Stimulated activated CD8-positive, alpha-beta memory T cell treated with anti-CD3 and anti-CD28 coated beads, Interleukin-15, amount 100 ng/mL, for 4 hours (primary cell): ENCODE measurements around the gene GABBR2.

Source experiments
- DNase-seq, 2 donors: peaks; one replicate each; pipeline ENCODE4 v3.0.0-alpha.2; 2020; ENCODE audit warnings: low read depth in 2 of 2

Gene GABBR2

DNA sequence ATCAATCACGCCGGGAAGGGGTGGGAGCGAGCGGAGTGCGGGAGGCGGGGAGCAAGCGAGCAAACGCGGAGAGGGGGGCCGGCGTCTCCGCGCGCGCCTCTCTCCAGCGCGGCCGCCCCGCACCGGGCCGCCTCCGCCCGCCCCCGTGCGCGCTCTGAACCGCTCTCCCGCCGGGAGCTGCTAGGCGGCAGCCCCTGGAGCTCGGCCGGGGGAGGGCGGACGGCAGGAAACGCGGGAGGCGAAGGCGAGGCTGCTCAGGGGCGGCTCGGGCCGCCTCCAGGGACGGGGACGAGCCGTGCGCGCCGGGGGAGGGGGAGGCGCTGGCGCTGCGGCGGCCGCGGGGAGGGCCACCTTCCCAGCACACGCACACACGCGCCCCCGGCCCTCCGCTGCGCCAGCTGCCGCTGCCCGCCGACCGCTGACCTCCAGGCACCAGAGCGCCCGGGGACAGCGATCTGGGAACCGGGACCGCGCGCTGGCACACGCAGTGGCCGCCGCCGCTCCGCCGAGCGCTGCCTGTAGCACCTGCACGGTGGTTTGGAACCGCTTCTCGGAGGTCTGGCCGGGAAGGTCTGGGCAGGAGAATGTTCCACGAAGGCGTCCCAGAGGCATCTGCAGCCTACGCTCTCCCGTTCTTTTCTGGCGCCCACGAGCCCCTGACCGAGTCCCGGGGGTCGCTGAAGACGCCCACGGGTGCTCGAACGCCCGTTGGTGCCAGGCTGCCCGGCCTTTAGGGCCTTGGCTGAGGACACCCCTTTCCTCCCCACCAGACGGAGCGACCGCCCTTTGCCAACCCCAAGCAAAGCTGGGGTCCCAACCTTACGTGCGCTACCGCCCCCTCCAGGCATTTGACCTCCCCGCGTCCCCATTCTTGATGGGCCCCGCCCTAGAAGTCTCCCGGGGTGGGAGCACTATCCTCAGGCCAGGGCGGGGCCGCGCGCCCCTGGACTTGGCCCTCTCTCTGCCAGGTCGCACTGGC lies at the start of gene GABBR2:
Gene GABBR2, minus strand, starts transcription at position 3 of the 979 bp plus-strand sequence. CDS start 198 bp downstream, outside the sequence.
- DNase-seq = no peak

GRCh38 chr9:98755006-98755618 lies 46.4 kb upstream of the GABBR2 start:
- no peak for DNase-seq

- no peak for DNase-seq
Measured at GRCh38 chr9:98751210-98751609, 42.5 kb upstream of the GABBR2 start.

GRCh38 chr9:98750364-98751060 lies 41.8 kb upstream of the GABBR2 start:
- no peak for DNase-seq

DNA sequence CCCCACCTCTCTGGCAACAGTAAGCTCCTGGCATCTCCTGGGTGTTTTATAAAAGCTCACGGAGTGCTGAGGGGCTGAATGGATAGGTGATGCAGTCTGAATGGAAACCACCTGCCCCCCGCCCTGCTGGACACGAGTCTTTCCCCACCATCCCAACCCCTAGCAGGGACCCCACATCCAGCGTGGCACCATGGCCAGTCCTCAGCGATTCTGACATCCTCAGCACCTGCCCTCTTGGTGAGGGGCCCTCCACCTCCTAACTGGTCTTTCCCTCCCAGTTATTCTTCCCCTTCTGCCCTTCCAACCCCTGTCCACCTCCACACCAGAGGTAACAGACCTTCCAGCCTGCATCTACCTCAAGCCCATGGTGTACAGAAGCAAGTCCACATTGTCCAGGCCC lies 38.7 kb upstream of the GABBR2 start:
- no peak for DNase-seq

DNA sequence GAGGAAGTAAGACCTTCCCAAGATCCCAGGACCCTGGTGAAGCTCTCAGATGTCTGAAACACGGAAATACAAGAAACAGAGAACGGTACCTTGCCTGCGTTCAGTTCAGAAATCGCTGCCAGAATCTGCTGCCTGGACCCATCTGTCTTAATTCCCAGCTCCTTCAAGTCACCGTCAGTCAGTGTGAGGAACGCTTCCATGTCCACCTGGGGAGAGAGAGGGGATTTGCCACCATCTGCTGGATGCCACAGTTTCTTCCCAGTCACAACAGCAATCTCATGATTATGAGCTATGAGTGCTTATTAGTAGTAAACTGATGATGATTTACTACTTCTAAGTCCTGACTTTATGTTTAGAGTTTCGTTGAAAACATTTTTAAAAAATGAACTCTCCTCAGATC lies 36.7 kb upstream of the GABBR2 start:
- DNase-seq = no peak

DNA sequence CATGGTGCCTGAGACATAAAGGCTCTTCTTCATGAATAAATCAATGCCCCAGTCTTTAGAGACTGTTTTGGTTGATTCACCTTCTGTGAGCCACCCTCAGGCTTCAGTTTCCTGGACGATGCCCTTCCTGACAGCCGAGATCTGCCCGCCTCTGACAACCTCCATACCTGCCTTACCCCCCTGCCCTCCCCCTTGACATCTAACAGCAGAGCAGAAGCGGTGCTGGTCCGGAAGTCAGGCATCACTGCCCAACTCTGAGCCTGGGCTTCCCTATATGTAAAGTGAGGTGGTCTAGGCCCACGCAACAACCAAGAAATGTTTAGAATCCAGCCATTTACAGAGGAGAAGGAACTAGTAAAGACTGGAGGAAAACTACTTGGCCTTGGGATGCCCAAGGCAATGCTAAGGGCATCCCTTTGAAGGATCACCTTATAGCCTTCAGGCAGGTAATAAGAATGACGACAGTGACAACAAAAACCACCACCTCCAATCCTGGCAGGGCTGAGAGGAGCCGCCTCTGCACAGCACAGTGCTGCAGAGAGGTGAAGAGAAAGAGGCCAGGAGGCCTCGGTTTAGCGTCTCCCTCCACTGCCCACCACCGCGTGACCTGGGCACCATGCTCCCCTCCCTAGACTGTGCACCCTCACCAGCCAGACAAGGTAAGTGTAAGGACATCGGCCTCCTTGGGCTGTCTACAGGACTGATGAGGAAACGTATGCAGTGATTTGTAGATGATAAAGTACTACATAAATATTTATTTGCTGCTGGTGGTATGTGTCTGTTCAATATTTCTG lies 35.3 kb upstream of the GABBR2 start:
- DNase-seq = no peak

DNA sequence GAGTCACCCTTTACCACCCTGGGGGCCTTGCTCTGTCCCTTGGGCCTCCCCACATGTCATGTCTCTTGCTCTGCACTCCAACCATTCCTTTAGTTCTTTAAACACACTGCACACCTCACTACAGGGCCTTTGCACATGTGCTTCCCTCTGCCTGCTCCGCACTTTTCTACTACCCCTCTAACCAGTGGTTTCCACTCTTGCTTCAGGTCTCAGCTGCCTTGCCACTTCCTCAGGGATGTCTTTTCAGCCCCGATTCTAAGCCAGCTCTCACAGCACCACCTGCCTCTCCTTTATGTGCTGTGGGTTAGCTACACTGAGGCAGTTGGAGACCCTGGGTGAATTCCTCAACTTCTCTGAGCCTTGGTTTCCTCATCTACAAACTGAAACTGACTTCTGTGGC lies 34.6 kb upstream of the GABBR2 start:
- DNase-seq = no peak

DNA sequence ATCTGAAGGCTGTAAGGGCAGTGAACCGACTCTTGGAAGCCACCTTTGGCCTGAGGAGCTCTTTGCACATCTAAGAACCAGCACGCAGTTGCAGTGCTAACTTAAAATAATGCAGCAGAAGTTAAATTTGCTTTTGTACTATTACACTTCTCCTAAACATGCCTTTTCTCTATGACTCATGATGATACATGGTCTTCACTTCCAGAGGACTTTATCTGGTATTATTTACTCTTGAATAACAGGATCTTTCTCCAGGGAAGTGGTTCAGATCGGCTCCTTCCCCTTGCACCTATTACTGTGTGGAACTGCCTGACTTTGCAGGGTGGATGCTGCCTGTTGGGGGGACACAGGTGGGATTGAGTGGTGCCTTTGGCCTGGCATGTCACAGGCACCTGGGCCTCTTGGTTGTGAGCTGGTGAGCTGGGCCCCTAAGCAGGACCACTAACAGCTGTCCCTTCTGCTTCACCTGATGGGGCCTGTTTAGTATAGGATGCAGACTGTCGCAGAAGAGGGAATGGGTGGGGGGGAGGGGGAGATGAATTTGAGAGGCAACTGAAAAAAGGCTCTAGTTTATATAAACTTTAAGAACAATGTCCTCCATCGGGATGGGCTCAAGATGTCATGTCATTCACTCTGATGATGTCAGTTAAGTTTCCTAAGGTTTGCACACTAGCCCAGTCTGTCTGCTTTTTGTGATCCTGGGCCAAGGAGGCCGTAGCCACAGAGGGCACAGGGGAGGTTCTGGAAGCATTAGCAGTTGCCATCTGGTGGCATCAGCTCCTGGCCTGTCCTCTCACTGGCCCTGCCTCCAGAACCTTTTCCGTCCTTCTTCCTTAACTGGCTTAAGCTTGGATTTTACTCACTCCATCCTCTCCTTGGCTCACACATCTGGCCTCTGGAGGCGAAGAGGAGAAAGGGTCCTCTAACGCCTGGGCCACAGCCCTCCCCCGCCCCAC lies 33.9 kb upstream of the GABBR2 start:
- no peak for DNase-seq

DNA sequence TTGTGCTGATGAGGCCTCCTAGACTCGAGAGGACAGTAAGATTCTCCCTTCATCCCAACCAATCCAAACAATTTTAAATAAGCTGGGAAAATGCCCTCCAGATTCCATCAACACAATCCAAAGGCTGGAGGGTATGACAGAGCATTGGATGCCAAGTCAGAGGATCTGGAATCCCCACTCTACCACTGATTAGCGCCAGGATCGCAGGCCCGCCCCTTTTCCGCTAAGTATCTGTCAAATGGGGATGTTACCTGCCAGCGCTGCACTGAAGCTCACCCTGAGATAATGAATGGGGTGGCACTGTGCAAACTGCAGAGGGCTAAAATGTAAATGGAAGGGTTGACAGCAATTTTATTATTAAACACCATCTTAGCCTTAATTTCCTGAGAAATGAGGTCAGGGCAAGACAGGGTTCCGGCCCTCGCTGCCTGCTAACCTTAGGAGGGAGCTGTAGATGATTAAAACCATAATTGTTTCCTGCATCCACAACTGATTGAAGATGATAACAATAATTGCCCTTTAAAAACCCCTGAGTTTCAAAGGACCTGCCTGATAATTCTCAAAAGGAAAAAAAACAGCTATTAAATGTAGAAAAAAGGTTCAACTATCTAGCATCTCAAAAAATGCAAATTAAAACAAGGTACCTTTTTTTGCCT lies 31.6 kb upstream of the GABBR2 start:
- DNase-seq = no peak

GRCh38 chr9:98738741-98739140 lies 30.0 kb upstream of the GABBR2 start:
- DNase-seq = no peak

DNA sequence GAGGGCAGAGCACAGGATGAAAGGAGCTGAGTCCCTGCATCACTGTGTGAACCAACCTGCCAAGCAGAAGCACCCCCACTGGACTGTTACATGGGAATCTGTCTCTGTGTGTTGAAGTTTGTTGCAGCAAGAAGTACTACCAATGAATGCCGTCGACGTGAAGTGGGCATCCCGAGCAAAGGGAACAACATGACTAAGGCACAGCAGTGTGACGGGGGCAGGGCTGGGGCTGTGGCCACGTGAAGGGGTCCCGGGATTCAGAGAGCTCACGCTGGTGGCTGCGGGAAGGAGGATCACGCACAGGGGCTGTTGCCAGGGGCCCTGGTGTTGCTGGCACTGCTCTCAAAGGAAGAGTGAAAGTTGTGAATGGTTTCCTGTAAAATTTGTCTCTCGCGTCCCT lies 27.5 kb upstream of the GABBR2 start:
- no peak for DNase-seq

DNA sequence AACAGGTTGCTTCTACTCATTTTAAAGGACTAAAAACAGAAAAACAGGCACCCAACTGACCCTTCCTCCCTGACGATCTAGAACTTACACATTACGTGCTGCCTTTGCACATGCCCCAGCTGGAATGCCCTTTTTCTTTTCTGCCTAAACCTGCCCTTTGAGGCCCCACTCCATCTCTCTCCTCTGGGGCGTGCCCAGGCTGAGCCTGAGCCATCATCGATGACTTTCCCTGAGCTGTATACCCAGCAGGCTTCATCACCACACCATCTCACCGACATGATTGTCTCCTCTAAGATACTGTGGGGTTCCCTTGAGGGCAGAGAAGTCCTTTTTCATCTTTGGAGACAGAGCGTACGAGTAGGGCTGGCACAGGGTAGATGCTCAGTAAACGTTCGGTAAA lies 24.1 kb upstream of the GABBR2 start:
- no peak for DNase-seq

GRCh38 chr9:98732091-98732490 lies 23.4 kb upstream of the GABBR2 start:
- DNase-seq = no peak

GRCh38 chr9:98730871-98731270 lies 22.1 kb upstream of the GABBR2 start:
- DNase-seq = no peak

DNA sequence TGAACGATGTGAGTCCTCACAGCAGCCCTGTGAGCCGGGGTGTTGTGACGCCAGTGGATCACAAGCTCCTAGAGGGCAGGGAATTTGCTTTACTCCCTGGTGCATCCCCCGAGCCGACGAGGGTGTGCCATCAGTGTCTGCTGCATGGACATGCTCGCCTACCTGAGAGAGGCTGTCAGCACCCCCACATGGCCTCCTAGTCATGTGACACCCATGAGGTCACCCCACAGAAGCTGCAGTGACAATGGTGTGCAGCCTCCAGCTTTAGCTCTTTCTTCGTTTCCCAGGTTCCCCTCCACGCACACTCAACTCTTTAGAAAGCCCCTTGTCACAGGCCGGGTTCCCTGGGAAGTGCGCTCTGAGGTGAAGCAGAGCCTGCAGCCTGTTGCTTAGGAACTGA lies 19.8 kb upstream of the GABBR2 start:
- no peak for DNase-seq

DNA sequence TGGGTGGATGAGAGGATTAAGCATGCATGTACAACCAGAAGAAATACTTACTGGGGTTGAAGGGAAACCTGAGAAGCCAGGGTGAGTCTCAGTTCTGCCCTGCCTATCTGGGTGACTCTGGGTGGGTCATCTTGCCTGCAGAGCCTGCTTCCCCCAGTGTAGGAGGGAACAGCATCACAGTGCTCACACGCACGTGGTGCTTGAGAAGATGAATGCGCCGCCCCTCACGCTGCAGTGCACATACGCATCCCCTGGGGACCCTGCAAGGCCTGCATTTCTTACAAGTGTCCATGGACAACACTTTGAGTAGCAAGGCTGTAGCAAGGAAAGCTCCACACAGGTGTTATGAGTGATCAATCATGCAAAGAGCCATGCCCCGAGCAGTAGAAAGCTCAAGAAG lies 18.7 kb upstream of the GABBR2 start:
- DNase-seq = no peak

- no peak for DNase-seq
Measured at GRCh38 chr9:98726735-98727134, 18.0 kb upstream of the GABBR2 start.

DNA sequence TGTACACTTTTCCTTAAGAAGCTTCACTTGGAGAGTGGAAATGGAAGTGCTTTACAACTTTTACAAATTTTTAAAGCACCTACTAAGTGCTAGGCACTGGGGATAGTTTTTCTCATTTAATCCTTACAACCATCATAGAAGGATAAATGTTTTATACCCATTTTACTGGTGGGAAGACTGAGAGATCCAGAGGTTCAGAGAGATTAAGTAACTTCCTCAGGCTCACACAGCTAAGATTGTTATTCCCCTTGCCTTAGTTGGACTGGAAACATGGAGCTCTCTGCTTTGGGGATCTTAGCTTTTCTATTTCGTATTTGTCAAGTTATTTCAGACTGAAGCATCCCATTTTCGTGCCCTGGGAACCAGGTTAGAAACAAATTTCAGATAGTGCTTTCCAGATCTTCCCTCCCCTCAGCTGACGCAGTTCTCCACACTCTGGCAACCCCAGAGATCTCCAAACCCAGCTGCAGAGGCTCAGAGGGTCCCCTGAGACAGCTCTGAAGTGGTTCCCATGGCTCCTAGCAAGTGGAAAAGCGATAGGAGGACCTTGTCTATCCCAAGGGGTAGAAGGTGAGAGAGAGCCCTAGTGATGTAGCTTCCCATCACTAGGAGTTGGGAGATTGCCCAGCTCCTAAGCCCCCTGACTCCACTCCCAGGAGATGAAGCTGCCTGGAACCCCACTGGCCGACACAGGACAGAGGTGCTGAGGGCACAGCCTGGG lies 16.2 kb upstream of the GABBR2 start:
- DNase-seq = no peak
